HG03095 (cell line): ENCODE results near the gene PCNX1.
"Not testable (repeated sequence)": the region's sequence is repeated elsewhere in the genome, so short reads cannot be mapped to it uniquely, and the experiment has no call there.

Experiments
- ATAC-seq: cut with Tn5 transposase; IDR thresholded peaks from one replicate; pipeline ENCODE4 v1.9.1; 2021; ENCODE audit warnings: moderate library complexity; ENCODE audit not compliant: unreplicated experiment

The PCNX1 gene

GRCh38 chr14:71147335-71147734 lies 240.1 kb downstream of the PCNX1 start:
- ATAC-seq = not testable (repeated sequence)

GRCh38 chr14:71148627-71149026 lies 241.4 kb downstream of the PCNX1 start:
- no peak for ATAC-seq

- no peak for ATAC-seq
Observed at GRCh38 chr14:71150737-71151136, 243.5 kb downstream of the PCNX1 start.

GRCh38 chr14:71155743-71156142 lies 248.5 kb downstream of the PCNX1 start:
- ATAC-seq = no peak

- no peak for ATAC-seq
Observed at GRCh38 chr14:71163050-71163841, 256.0 kb downstream of the PCNX1 start.

GRCh38 chr14:71163842-71164629 lies 256.8 kb downstream of the PCNX1 start:
- no peak for ATAC-seq
